Common myeloid progenitor, CD34-positive (primary cell): ENCODE results near the gene USF1.
"Not testable (repeated sequence)": the region's sequence is repeated elsewhere in the genome, so short reads cannot be mapped to it uniquely, and the experiment has no call there.

Experiments
- CTCF ChIA-PET: fragments of 350-600 bp; sonication (Branson Sonifier 250); formaldehyde crosslinking; loops from one replicate; lab custom pipeline; 2021; ENCODE audit warnings: antibody characterized with exemption; lab: Charles Lee
- POLR2A ChIA-PET: fragments of 350-600 bp; sonication (Branson Sonifier 250); formaldehyde crosslinking; loops from one replicate; lab custom pipeline; 2021; ENCODE audit warnings: antibody characterized with exemption; lab: Charles Lee
- DNase-seq, 3 donors: peaks; one replicate each; pipeline versions ENCODE4 v3.0.0 to v3.0.0-alpha.2; 2013
- H3K27ac ChIP-seq, 2 experiments: 1 replicate in 1 of 2; 2 replicates in 1 of 2; pipeline ENCODE4 v1.7.0; 2013; ENCODE audit warnings: inconsistent platforms in 2 of 2, low read length in 2 of 2, mild to moderate bottlenecking in 2 of 2, low read depth in 1 of 2, moderate library complexity in 1 of 2; ENCODE audit not compliant: severe bottlenecking in 2 of 2, insufficient read depth in 1 of 2, poor library complexity in 1 of 2
- H3K27me3 ChIP-seq, 5 experiments: replicated peaks in 2 of 5; 1 replicate in 3 of 5; 2 replicates in 2 of 5; pipeline versions ENCODE4 v1.6.1 to v1.7.0; 2013; ENCODE audit warnings: low read length in 4 of 5, mild to moderate bottlenecking in 2 of 5, moderate library complexity in 2 of 5, inconsistent platforms in 1 of 5; ENCODE audit not compliant: insufficient read depth in 5 of 5, control insufficient read depth in 4 of 5
- H3K36me3 ChIP-seq, 4 experiments: 1 replicate in 2 of 4; 2 replicates in 2 of 4; pipeline versions ENCODE4 v1.6.1 to v1.7.0; 2013; ENCODE audit warnings: low read length in 3 of 4, control low read depth in 1 of 4, mild to moderate bottlenecking in 1 of 4; ENCODE audit not compliant: control insufficient read depth in 4 of 4, insufficient read depth in 4 of 4
- H3K4me1 ChIP-seq, 4 experiments: 1 replicate in 3 of 4; 2 replicates in 1 of 4; pipeline versions ENCODE4 v1.6.1 to v1.7.1; 2013; ENCODE audit warnings: low read length in 3 of 4, mild to moderate bottlenecking in 3 of 4, control low read depth in 1 of 4, inconsistent platforms in 1 of 4, moderate library complexity in 1 of 4; ENCODE audit not compliant: control insufficient read depth in 4 of 4, insufficient read depth in 4 of 4; ENCODE audit errors: control extremely low read depth in 1 of 4
- H3K4me3 ChIP-seq, 7 experiments: 1 replicate in 4 of 7; 2 replicates in 3 of 7; pipeline versions ENCODE4 v1.5.1 to v1.7.0; 2013; ENCODE audit warnings: mild to moderate bottlenecking in 7 of 7, low read length in 6 of 7, moderate library complexity in 6 of 7, inconsistent platforms in 2 of 7, low read depth in 2 of 7, control low read depth in 1 of 7; ENCODE audit not compliant: insufficient read depth in 4 of 7, control insufficient read depth in 1 of 7; ENCODE audit errors: extremely low read depth in 1 of 7
- H3K9me3 ChIP-seq, 5 experiments: 1 replicate in 4 of 5; 2 replicates in 1 of 5; pipeline versions ENCODE4 v1.6.1 to v1.7.1; 2013; ENCODE audit warnings: low read length in 4 of 5, mild to moderate bottlenecking in 2 of 5, inconsistent platforms in 1 of 5, low read depth in 1 of 5, moderate library complexity in 1 of 5; ENCODE audit not compliant: control insufficient read depth in 4 of 5, insufficient read depth in 2 of 5; ENCODE audit errors: control extremely low read depth in 1 of 5
- WGBS: methylation state at CpG from one replicate; pipeline ENCODE4 v1.1.5; 2013; ENCODE audit not compliant: insufficient coverage; 5-methylcytosine and 5-hydroxymethylcytosine counted together

Gene USF1

DNA sequence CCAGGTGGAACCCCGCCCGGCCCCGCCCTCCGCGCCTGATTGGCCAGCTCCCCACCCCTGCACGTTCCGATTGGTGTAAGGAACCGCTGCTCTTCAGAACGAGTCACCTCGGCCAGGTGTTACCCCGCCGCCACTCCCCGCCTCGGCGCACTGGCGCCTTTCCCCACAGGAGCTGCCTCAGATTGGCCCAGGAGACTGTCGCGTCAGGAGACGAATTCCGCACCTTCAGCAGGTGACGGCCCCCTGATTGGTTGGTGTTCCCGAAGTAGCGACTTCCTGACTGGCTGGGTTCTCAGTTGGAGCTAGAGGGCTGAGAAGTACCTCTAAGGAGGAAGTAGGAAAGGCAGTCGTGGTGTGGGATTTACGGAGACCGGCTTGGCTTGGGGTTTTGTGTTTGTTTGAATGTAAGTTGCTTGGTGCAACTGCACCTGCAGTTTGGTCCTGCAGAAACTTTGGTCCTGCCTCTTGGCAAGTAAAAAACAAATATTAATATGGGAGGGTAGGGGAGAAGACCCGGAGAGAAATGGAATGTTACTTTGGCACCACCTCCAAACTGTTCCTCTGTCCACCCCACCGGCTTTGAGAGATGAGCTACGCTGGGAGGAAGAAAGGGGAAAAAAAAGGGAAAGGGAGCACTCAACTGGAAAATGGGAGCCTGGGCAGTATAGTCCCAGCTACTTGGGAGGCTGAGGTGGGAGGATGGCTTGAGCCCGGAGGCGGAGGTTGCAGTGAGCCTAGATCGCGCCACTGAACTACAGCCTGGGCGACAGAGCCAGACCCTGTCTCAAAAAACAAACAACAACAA lies 24.4 kb downstream of the USF1 start:
- no peaks in the 10 kb centered on the region for H3K9me3 ChIP-seq
- peak overlapping the region; percentile 25 to 74 for H3K27ac ChIP-seq
- no peaks in the 10 kb centered on the region for H3K27me3 ChIP-seq
- H3K4me3 ChIP-seq, result peak overlapping the region; percentile 71 to 96 (median 83)
- ChIA-PET CTCF (interaction anchor here (0.5 to 4.9 kb wide), 19 partner anchors 10 to 96 kb away, joined by 3 to 78 read pairs (median 4); partner anchors contain the start of genes ARHGAP30, NECTIN4, NIT1 and PFDN2), POLR2A (interaction anchor here (0.6 to 1.6 kb wide), 8 partner anchors 8 to 144 kb away, joined by 3 to 6 read pairs (median 4); partner anchors contain the start of gene TSTD1)
- peaks cover 15 to 43% (median 34%) of the 10 kb centered on the region in 4 experiments for H3K4me1 ChIP-seq
- H3K36me3 ChIP-seq, result peaks cover 0 to 3% (median 0%) of the 10 kb centered on the region in 4 experiments
- peak; percentile 78 to 92 (median 87) for DNase-seq
- under 1% methylated on average over 21 of the region's 34 CpGs for WGBS

- 0% methylated on average over 26 of the region's 36 CpGs for WGBS
- Histone ChIP-seq H3K36me3 (peaks cover 0 to 3% (median 0%) of the 10 kb centered on the region in 4 experiments), H3K9me3 (no peaks in the 10 kb centered on the region), H3K4me1 (peaks cover 15 to 43% (median 34%) of the 10 kb centered on the region in 4 experiments), H3K4me3 (peak within 1 kb of the TSS; percentile 71 to 96 (median 83)), H3K27ac (peak within 1 kb of the TSS; percentile 25 to 74), H3K27me3 (no peaks in the 10 kb centered on the region)
- POLR2A ChIA-PET, result interaction anchor here (0.6 to 1.6 kb wide), 8 partner anchors 12 to 145 kb away, joined by 3 to 6 read pairs (median 4); partner anchors contain the start of gene TSTD1
- CTCF ChIA-PET, result interaction anchor here (0.8 to 4.9 kb wide), 17 partner anchors 10 to 97 kb away, joined by 3 to 78 read pairs (median 4); partner anchors contain the start of genes ARHGAP30, NECTIN4, NIT1 and PFDN2
- peak; percentile 39 to 72 (median 64) for DNase-seq
Observed at GRCh38 chr1:161020509-161021164, 25.1 kb downstream of the USF1 start, which contains the start of gene F11R. Gene F11R, minus strand, starts transcription at chr1:161021152. Its CDS starts 79 bp downstream, at chr1:161021073.

DNA sequence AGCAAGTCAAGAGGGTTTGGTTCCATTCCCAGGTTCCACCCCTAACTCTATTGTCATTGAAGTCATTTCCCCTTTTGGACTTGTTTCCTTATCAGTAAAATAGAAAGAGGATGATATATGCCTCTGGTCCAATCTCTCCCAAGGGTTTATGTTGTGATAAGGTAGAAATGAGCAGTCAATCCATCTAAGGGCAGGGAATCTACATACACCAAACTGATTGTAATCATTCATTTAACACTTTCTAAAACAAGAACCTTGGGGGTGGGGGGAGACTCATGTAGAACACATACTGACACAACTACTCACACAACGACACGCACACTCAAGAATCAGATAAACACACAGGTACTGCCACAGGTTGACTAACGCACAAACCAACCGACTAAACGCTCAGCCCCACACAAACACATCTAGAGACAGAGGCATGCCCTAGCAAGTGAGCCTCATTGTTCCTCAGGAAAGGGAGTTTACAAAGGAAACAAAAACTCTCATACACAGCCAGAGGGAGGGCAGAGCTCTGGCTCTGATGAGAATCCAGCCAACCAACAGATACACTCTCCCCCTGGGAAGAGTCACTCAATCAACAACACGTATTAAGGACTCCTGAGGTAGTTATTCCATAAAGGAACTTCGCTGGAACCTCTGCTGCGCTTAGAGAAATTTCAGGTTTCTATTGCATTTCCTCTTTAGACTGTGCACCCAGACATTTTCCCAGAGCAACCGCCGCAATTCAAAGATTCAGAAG lies 25.9 kb downstream of the USF1 start:
- no peaks in the 10 kb centered on the region for H3K27me3 ChIP-seq
- 0% methylated on average over 5 of the region's 10 CpGs for WGBS
- H3K9me3 ChIP-seq, result no peaks in the 10 kb centered on the region
- ChIA-PET POLR2A (interaction anchor here (0.6 to 1.6 kb wide), 6 partner anchors 19 to 176 kb away, joined by 3 to 6 read pairs (median 4); partner anchors contain the start of gene TSTD1), CTCF (interaction anchor here (0.6 to 4.9 kb wide), 13 partner anchors 9 to 176 kb away, joined by 3 to 78 read pairs (median 4); partner anchors contain the start of genes ARHGAP30, NECTIN4, NIT1 and PFDN2)
- H3K4me3 ChIP-seq, result peak overlapping the region; percentile 71 to 96 (median 83)
- H3K27ac ChIP-seq, result peak overlapping the region in 1 of 2 experiments; percentile 74
- H3K36me3 ChIP-seq, result no peaks in the 10 kb centered on the region
- H3K4me1 ChIP-seq, result peaks cover 15 to 43% (median 34%) of the 10 kb centered on the region in 4 experiments
- peak in 1 of 3 donors; percentile 33 for DNase-seq

GRCh38 chr1:161019111-161019660 lies 26.6 kb downstream of the USF1 start:
- H3K36me3 ChIP-seq, DNase-seq, H3K27me3 ChIP-seq, H3K27ac ChIP-seq, H3K9me3 ChIP-seq: not testable (repeated sequence)
- 63% methylated on average over 9 of the region's 15 CpGs for WGBS
- POLR2A ChIA-PET, result interaction anchor here (0.6 to 1.0 kb wide), 2 partner anchors 19 to 177 kb away, joined by 3 read pairs; partner anchors contain the start of gene TSTD1
- Histone ChIP-seq H3K4me1 (peaks cover 17 to 47% (median 39%) of the 10 kb centered on the region in 4 experiments), H3K4me3 (peak overlapping the region in 5 of 7 experiments; percentile 73 to 96 (median 84))
- CTCF ChIA-PET, result interaction anchor here (0.6 to 4.9 kb wide), 6 partner anchors 21 to 294 kb away, joined by 3 to 78 read pairs (median 4); partner anchors contain the start of gene USF1

GRCh38 chr1:161018631-161018930 lies 27.2 kb downstream of the USF1 start:
- Histone ChIP-seq H3K4me3 (peak overlapping the region in 3 of 7 experiments; percentile 3 to 40 (median 19)), H3K27ac (no peak overlapping the region), H3K9me3 (no peaks in the 10 kb centered on the region), H3K36me3 (no peaks in the 10 kb centered on the region), H3K27me3 (no peaks in the 10 kb centered on the region), H3K4me1 (peaks cover 18 to 53% (median 44%) of the 10 kb centered on the region in 4 experiments)
- no CpG with 5 or more reads among the region's 1 CpG for WGBS
- no peak for DNase-seq
- ChIA-PET POLR2A (interaction anchor here (1.0 kb wide), 1 partner anchor 20 kb away, joined by 3 read pairs; the partner anchor contains the start of gene TSTD1), CTCF (interaction anchor here (0.6 to 4.9 kb wide), 10 partner anchors 10 to 293 kb away, joined by 3 to 78 read pairs (median 3); partner anchors contain the start of gene USF1)
